AG04449 (cell line): Measurements from ENCODE around the gene ZNF341.

Source experiments
- CTCF ChIA-PET: fragments of 350-600 bp; formaldehyde crosslinking; extraction: SDS; loops from one replicate; lab custom pipeline; 2021; ENCODE audit warnings: antibody characterized with exemption; lab: Yijun Ruan, JAX
- POLR2A ChIA-PET: fragments of 400-600, 350-600 bp; formaldehyde crosslinking; extraction: SDS; loops from one replicate; lab custom pipeline; 2020; ENCODE audit warnings: antibody characterized with exemption, inconsistent platforms; lab: Yijun Ruan, JAX
- DNase-seq: peaks from one replicate; pipeline ENCODE4 v3.0.0-alpha.2; 2010; ENCODE audit warnings: low read depth, low spot score
- H3K4me3 ChIP-seq: 2 replicates; pipeline ENCODE4 v1.5.1; 2011; ENCODE audit warnings: low read depth, mild to moderate bottlenecking, control low read depth, low read length
- TF ChIP-seq, protein P1 (sequence below): IDR thresholded peaks from one replicate; pipeline ENCODE4 v1.5.1; 2011; ENCODE audit warnings: mild to moderate bottlenecking, moderate library complexity, low read length, control low read depth, inconsistent platforms; ENCODE audit not compliant: insufficient read depth; ENCODE audit errors: missing control alignments

Gene ZNF341

DNA sequence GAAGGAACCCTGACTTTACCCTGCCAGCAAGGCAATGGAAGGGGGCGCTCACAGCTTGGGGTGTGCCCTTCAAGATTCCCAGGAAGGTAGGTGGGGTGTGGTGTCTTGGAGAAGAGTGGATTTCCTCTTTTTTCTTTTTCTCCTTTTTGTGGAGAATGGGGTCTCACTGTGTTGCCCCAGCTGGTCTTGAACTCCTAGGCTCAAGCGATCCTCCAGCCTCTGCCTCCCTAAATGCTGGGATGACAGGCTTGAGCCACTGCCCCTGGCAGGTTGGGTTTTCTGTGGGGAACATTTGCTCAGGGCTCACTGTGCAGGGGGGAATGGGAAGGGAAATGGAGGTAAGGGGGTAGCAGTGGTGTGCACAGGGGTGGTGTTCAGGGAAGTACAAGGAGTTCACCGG lies 4.0 kb upstream of the ZNF341 start:
- CTCF ChIA-PET: interaction anchor here (1.8 kb wide), 1 partner anchor 60 kb away, joined by 6 read pairs; no protein-coding TSS in a partner anchor
- TF ChIP-seq, protein P1, sequence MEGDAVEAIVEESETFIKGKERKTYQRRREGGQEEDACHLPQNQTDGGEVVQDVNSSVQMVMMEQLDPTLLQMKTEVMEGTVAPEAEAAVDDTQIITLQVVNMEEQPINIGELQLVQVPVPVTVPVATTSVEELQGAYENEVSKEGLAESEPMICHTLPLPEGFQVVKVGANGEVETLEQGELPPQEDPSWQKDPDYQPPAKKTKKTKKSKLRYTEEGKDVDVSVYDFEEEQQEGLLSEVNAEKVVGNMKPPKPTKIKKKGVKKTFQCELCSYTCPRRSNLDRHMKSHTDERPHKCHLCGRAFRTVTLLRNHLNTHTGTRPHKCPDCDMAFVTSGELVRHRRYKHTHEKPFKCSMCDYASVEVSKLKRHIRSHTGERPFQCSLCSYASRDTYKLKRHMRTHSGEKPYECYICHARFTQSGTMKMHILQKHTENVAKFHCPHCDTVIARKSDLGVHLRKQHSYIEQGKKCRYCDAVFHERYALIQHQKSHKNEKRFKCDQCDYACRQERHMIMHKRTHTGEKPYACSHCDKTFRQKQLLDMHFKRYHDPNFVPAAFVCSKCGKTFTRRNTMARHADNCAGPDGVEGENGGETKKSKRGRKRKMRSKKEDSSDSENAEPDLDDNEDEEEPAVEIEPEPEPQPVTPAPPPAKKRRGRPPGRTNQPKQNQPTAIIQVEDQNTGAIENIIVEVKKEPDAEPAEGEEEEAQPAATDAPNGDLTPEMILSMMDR: no peak
- no peak for DNase-seq

DNA sequence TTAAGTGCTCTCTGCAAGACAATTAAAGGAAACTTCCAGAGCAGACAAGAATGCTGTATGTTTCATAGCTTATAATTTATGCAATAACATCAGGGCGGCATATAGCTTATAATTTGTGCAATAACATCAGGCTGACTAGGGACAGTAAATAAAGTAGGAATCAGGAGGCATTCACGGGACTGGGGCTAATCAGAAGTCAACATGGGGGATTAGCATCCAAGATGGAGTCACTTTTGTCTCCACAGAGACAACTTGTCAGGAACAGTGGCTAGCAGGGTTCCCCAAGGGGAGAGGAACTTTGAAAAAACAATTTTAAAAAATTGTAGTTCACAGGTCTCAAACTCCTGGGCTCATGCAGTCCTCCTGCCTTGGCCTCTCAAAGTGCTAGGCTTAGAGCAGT lies 3.3 kb upstream of the ZNF341 start:
- TF ChIP-seq, protein P1: no peak
- no peak for DNase-seq
- CTCF ChIA-PET: no interaction called here
- no peak overlapping the region for H3K4me3 ChIP-seq
- POLR2A ChIA-PET: no interaction called here

More for the DNA sequence above, 4.0 kb upstream of the ZNF341 start:
- POLR2A ChIA-PET: no interaction called here
- no peak overlapping the region for H3K4me3 ChIP-seq

DNA sequence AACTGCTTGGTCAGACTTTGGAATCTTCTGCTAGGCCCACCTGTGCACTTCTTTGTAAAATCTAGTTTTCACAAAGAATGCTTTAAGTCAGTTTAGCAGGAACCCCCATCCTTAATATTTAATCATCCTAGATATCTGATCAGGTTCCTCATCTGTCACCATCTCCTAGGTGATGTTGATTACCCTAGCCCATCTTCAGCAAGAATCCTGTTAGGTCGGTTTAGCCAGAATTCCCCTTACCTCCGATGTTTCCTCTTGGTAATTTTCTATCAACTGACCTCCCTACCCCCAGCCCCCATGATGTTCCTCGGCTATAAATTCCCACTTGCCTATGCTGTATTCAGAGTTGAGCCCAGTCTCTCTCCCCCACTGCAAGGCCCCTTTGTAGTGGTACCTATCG lies 2.7 kb upstream of the ZNF341 start:
- no peak overlapping the region for H3K4me3 ChIP-seq
- ChIA-PET POLR2A (interaction anchor here (0.7 kb wide), 1 partner anchor 239 kb away, joined by 3 read pairs; the partner anchor contains the start of gene CBFA2T2), CTCF (no interaction called here)
- TF ChIP-seq, protein P1: no peak
- DNase-seq: no peak

DNA sequence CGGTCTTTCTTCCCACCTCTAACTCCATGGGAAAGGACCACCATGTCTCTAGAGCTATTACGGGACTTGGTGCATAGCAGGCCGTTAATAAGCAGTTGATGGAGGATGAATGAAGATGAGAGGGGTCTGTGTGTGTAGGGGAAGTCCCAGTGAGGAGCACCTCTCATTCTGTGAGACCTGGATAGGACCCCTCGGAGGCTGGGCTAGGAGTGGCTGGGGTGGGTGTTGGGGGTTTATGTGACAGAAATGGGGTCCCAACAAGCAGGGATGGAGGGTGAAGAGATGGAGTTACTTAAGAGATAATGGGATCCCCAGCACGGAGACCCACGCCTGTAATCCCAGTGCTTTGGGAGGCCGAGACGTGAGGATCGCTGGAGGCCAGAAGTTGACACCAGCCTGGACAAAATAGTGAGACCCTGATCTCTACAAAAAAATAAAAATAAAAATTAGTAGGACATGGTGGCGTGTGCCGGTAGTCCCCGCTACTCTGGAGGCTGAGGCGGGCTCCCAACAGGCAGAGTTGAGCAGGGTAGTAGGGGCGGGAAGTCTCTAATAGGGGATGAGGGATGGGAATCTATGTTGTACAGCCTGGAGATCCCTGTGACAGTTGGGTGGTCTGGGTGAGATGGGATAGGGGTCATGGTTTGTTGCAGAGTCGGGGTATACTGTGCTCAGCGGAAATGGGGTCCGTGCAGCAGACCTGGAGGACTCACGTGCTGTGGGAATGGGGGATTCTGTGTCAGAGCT lies 677 bp upstream of the ZNF341 start:
- CTCF ChIA-PET: interaction anchor here (1.0 to 1.6 kb wide), 7 partner anchors 8 to 82 kb away, joined by 3 to 7 read pairs (median 3); partner anchors contain the start of gene PXMP4
- TF ChIP-seq, protein P1: no peak
- no peak for DNase-seq
- POLR2A ChIA-PET: interaction anchor here (0.9 kb wide), 1 partner anchor 65 kb away, joined by 3 read pairs; the partner anchor contains the start of gene ACTL10
- peak overlapping the region; percentile 67 for H3K4me3 ChIP-seq

DNA sequence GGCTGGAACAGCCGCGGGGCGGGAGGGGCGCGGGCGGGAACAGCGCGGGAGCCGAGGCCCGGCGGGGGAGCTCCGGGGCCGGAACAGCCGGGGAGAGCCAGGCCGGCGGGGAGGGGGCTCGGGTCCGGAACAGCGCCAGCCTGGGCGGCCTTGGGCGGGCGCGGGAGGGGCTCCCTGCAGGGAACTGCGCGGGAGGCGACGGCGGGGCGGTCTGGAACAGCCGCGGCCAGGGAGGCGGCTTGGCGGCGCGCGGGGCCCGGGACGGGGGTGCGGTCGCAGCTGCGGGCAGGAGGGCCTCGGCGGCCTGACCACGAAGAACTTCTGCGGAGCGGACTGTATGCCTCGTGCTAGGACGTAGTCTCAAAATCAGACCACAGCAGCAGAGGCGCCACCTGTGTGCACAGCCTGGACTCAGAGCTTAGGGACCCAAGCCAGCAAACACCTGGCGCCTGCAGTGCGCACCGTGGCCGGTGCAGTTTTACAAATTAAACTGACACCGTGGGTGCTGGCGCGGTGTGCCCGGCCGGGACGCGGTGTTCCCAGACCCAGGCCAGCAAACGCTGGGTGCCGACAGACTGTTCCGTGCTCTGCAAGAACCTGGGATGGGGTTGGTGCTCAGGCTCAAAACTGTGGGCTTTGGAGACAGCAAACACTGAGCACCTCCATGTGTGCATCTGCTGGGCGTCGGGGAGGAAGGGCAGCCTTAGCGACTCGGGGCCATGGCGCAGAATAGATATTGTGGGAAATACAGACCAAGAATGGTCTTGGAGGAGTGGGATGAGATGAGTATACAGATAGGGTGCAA lies 572 bp downstream of the ZNF341 start:
- TF ChIP-seq, protein P1: no peak
- H3K4me3 ChIP-seq: peak overlapping the region; percentile 67
- CTCF ChIA-PET: interaction anchor here (0.7 to 1.3 kb wide), 9 partner anchors 9 to 275 kb away, joined by 3 to 7 read pairs (median 3); partner anchors contain the start of gene PXMP4
- DNase-seq: no peak
- POLR2A ChIA-PET: interaction anchor here (0.5 to 1.3 kb wide), 4 partner anchors 12 to 82 kb away, joined by 3 to 7 read pairs (median 4); partner anchors contain the start of genes ACTL10 and PXMP4
